K562 (cell line): Measurements from ENCODE around the gene RYR1. TPM values are rescaled to one million over a fixed set of nuclear protein-coding genes. Genes with fewer than 3 reads are reported as not detected.

Source experiments
- ATF2 ChIP-seq: sonication (generic); formaldehyde crosslinking; IDR thresholded peaks from 2 replicates; pipeline ENCODE4 v1.8.1; 2022; ENCODE audit warnings: missing genetic modification reagents
- ATF4 ChIP-seq: fragments of 450-650 bp; formaldehyde crosslinking; IDR thresholded peaks from 2 replicates; pipeline ENCODE4 v1.4.0; 2022; ENCODE audit warnings: mild to moderate bottlenecking, moderate library complexity
- BHLHE40 ChIP-seq: IDR thresholded peaks from 2 replicates; pipeline ENCODE4 v1.6.1; 2011; ENCODE audit warnings: low read length, improper control_type of control experiment
- BRF2 ChIP-seq: IDR thresholded peaks from 3 replicates; pipeline ENCODE4 v1.6.1; 2011; ENCODE audit warnings: borderline replicate concordance, mild to moderate bottlenecking; ENCODE audit not compliant: insufficient read length, insufficient read depth
- CCNT2 ChIP-seq: IDR thresholded peaks from 2 replicates; pipeline ENCODE4 v1.6.1; 2011; ENCODE audit warnings: borderline replicate concordance, low read depth, mild to moderate bottlenecking, moderate library complexity, mixed read lengths, low read length; ENCODE audit not compliant: insufficient read length; ENCODE audit errors: extremely low read depth
- CREBBP ChIP-seq: IDR thresholded peaks from one replicate; pipeline ENCODE4 v1.6.1; 2012; ENCODE audit warnings: low read depth, mild to moderate bottlenecking, control low read depth, inconsistent platforms, low read length
- KHSRP ChIP-seq: fragments of 450-650 bp; IDR thresholded peaks from 2 replicates; pipeline ENCODE4 v1.6.1; 2017
- NRF1 ChIP-seq, 2 experiments: fragments of 450-650 bp; IDR thresholded peaks in 1 of 2; conservative IDR thresholded peaks in 1 of 2; 2 replicates each; pipeline ENCODE4 v1.6.1; 2014; ENCODE audit warnings: mild to moderate bottlenecking in 2 of 2
- PTRF ChIP-seq: fragments of 450-650 bp; IDR thresholded peaks from 2 replicates; pipeline ENCODE4 v1.6.1; 2016; ENCODE audit warnings: mild to moderate bottlenecking, missing genetic modification characterization, missing compliant biosample characterization
- PURB ChIP-seq: sonication (generic); formaldehyde crosslinking; IDR thresholded peaks from 2 replicates; pipeline ENCODE4 v1.9.0; 2021; ENCODE audit warnings: low read depth, mild to moderate bottlenecking, missing genetic modification reagents
- RBM22 ChIP-seq: fragments of 200-400 bp; formaldehyde crosslinking; IDR thresholded peaks from 2 replicates; pipeline ENCODE4 v1.6.1; 2018; ENCODE audit warnings: low read length, low read depth; ENCODE audit not compliant: poor library complexity, severe bottlenecking
- SAP30 ChIP-seq: fragments of 200-600 bp; sonication (generic); IDR thresholded peaks from 2 replicates; pipeline ENCODE4 v1.6.1; 2012; ENCODE audit warnings: borderline replicate concordance, low read depth, mild to moderate bottlenecking, moderate library complexity, low read length, control low read depth, inconsistent platforms; ENCODE audit not compliant: insufficient read depth, poor library complexity, severe bottlenecking
- ZBTB1 ChIP-seq: sonication (generic); formaldehyde crosslinking; IDR thresholded peaks from 2 replicates; pipeline ENCODE4 v1.8.1; 2023; ENCODE audit warnings: missing genetic modification reagents, low read depth, mild to moderate bottlenecking, borderline replicate concordance
- ZFP1 ChIP-seq: fragments of 450-650 bp; formaldehyde crosslinking; IDR thresholded peaks from 2 replicates; pipeline ENCODE4 v1.4.0; 2020; ENCODE audit warnings: mild to moderate bottlenecking, mixed read lengths
- ZNF143 ChIP-seq: sonication (generic); formaldehyde crosslinking; IDR thresholded peaks from 2 replicates; pipeline ENCODE4 v1.9.0; 2022; ENCODE audit warnings: mild to moderate bottlenecking, missing genetic modification reagents
- ZNF3 ChIP-seq: fragments of 250-450 bp; sonication (Bioruptor Pico); IDR thresholded peaks from 2 replicates; pipeline ENCODE4 v1.5.0; 2021; ENCODE audit warnings: mild to moderate bottlenecking, moderate library complexity
- ZNF518B ChIP-seq: fragments of 250-450 bp; sonication (Bioruptor Pico); IDR thresholded peaks from 2 replicates; pipeline ENCODE4 v1.5.0; 2021; ENCODE audit warnings: mild to moderate bottlenecking, moderate library complexity
- ZNF586 ChIP-seq: fragments of 450-650 bp; formaldehyde crosslinking; conservative IDR thresholded peaks from 2 replicates; pipeline ENCODE4 v1.4.0; 2020; ENCODE audit warnings: mild to moderate bottlenecking, moderate library complexity
- ZNF696 ChIP-seq: fragments of 250-450 bp; sonication (Bioruptor Pico); conservative IDR thresholded peaks from 2 replicates; pipeline ENCODE4 v1.4.0; 2020; ENCODE audit warnings: mild to moderate bottlenecking, moderate library complexity
- polyA plus RNA-seq, 8 experiments: library from polyadenylated mRNA; depleted of rRNA in 4 of 8; stranded (reverse) in 5 of 8; unstranded in 3 of 8; fragments of >200 nt; fragmentation: Nextera tagmentation in 2 of 8; fragmentation: Illumina TruSeq in 1 of 8; extraction: Ambion mirVana in 2 of 8; extraction: Trizol in 1 of 8; gene quantifications; 2 replicates each; pipeline versions ENCODE4 v1.2.1 to v1.2.3, GENCODE V29; 2011 to 2014; ENCODE audit warnings: inconsistent platforms in 1 of 8, missing spikeins in 1 of 8
- total RNA-seq, 7 experiments: library from RNA; depleted of rRNA in 6 of 7; stranded (reverse); fragments of >200 nt in 6 of 7; fragmentation: Illumina TruSeq in 2 of 7; extraction: Trizol in 2 of 7; gene quantifications; 2 replicates each; pipeline versions ENCODE4 v1.2.1 to v1.2.3, GENCODE V29; 2011 to 2021; ENCODE audit warnings: low replicate concordance in 1 of 7
- TF ChIP-seq, protein P1 (sequence below): fragments of 250-450 bp; sonication (Bioruptor Pico); IDR thresholded peaks from 2 replicates; pipeline ENCODE4 v1.6.1; 2021; ENCODE audit warnings: mild to moderate bottlenecking

Gene RYR1
- total and polyA plus RNA-seq, 9 of the 15 experiments (the other 6 are each of a cell fraction or from before 2014, with no cell fraction given): 0.11 to 7.4 (median 3.7) TPM

DNA sequence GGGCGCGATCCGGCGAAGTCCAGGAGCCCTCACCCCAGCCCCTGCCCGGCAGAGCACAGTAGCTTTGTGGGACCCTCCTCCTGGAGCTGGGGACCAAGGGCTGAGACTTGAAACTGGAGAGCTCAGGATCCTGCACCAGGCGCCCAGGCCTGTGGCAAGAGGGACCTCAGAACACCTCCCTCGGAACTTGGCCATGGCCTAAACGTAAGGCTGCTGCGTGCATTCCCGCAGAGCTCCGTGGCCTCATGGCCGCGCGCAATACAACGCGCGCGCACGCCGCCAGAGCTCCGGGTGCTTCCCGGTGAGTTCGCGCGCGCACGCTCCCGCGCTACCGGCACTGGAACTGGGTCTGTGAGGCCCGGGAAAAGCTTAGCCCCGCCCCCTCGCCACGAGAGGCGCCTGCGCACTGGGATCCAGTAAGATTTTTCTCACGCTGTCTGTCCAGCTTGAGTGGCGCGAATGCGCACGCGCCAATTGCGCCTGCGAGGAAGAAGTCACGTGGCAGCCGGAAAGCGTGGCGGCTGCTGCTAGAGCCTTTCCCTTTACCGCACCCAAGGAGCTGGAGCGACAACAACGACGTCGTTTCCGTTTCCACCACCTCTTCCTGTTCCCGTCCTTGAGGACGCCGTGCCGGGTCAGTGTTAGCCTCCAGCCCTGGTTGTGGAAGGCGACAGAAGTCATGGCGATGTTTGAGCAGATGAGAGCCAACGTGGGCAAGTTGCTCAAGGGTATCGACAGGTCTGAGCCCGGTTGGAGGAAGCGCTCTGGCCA is 185.3 kb downstream of the RYR1 start, which contains the start of gene EIF3K (continued):
- TF ChIP-seq PTRF: no peak
- TF ChIP-seq SAP30: peak; percentile 84
- TF ChIP-seq ATF2 (CRISPR knock-in tag): no peak
- no peak for TF ChIP-seq ZFP1 (CRISPR knock-in tag)
- TF ChIP-seq KHSRP: no peak
- no peak for TF ChIP-seq RBM22
- TF ChIP-seq CCNT2: peak; percentile 40
- no peak for TF ChIP-seq ZNF518B (CRISPR knock-in tag)
- TF ChIP-seq ZBTB1 (CRISPR knock-in tag): no peak
- no peak for TF ChIP-seq ZNF143
- no peak for TF ChIP-seq ATF4 (CRISPR knock-in tag)
- TF ChIP-seq, protein P1, sequence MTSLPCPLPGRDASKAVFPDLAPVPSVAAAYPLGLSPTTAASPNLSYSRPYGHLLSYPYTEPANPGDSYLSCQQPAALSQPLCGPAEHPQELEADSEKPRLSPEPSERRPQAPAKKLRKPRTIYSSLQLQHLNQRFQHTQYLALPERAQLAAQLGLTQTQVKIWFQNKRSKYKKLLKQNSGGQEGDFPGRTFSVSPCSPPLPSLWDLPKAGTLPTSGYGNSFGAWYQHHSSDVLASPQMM (CRISPR knock-in tag): no peak
- no peak for TF ChIP-seq ZNF3 (CRISPR knock-in tag)
- peak; percentile 83 for TF ChIP-seq BHLHE40
- TF ChIP-seq BRF2: no peak
- no peak for TF ChIP-seq ZNF696
- peak; percentile 100 for TF ChIP-seq NRF1 (conservative IDR thresholded peaks at IDR 0.05 in 1 of 2, IDR thresholded peaks at IDR 0.05 in 1 of 2)
- no peak for TF ChIP-seq ZNF586 (CRISPR knock-in tag)
- no peak for TF ChIP-seq PURB (CRISPR knock-in tag)
- TF ChIP-seq CREBBP: no peak
